Activated naive CD8-positive, alpha-beta T cell treated with anti-CD3 and anti-CD28 coated beads for 36 hours (primary cell): ENCODE data around the gene GNAI2. TPM values are rescaled to one million over a fixed set of nuclear protein-coding genes. Genes with fewer than 3 reads are reported as not detected.

Experiments
- DNase-seq: peaks from one replicate; pipeline ENCODE4 v3.0.0; 2021
- H3K27ac Mint-ChIP-seq: one replicate; pipeline ENCODE4 v1.8.0; 2022; ENCODE audit warnings: mild to moderate bottlenecking, moderate library complexity, mixed read lengths
- H3K27me3 Mint-ChIP-seq: one replicate; pipeline ENCODE4 v1.8.0; 2022; ENCODE audit warnings: mild to moderate bottlenecking, mixed read lengths
- H3K36me3 Mint-ChIP-seq: one replicate; pipeline ENCODE4 v1.8.0; 2021; ENCODE audit warnings: mild to moderate bottlenecking, mixed read lengths
- H3K4me1 Mint-ChIP-seq: one replicate; pipeline ENCODE4 v1.8.0; 2021; ENCODE audit warnings: mixed read lengths
- H3K4me3 Mint-ChIP-seq: one replicate; pipeline ENCODE4 v1.8.0; 2022; ENCODE audit warnings: mild to moderate bottlenecking, moderate library complexity, mixed read lengths
- H3K9me3 Mint-ChIP-seq: one replicate; pipeline ENCODE4 v1.8.0; 2022; ENCODE audit warnings: mixed read lengths
- total RNA-seq, 2 experiments: library from RNA; stranded (reverse); gene quantifications; one replicate each; pipeline ENCODE4 v1.2.3, GENCODE V29; 2021

Gene GNAI2
- total RNA-seq, 2 experiments from 2014 or later: 211 to 217 TPM

DNA sequence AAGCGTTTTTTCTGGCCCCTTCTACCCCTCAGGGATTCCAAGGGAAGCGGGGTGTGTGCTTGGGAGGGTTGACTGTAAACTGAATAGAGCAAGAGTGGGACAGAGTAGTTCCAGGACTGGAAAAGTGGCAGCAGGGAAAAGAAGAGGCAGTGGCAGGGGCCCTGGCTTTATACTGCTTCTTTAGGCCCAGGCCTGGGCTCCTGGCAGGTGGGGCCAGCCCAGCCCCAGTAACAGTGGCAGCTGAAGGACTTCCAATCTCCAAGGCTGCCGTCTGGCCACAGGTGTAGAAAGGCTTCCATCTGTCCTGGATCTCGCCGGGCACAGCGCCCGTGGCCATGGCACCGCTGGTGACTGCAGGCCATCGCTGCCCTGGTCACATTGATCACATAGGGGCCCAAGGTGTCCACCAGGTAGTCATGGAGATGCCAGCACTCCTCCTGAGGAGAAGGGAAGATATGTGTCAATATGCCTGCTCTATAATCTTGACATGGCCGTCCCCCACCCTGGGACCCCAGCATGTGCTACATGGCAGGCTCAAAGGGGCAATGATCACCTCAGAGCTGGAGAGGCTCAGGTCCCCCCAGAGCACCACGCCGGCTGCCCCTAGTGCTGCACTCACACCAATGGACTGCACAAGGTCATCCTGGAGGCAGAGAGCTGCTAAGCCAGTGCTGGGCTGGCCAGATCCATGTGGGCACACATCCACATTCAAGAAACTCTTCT is 57.2 kb downstream of the GNAI2 start:
- H3K27ac Mint-ChIP-seq: peak overlapping the region; percentile 94
- H3K9me3 Mint-ChIP-seq: no peaks in the 10 kb centered on the region
- H3K36me3 Mint-ChIP-seq: peaks cover 11% of the 10 kb centered on the region
- H3K27me3 Mint-ChIP-seq: no peaks in the 10 kb centered on the region
- H3K4me3 Mint-ChIP-seq: peak overlapping the region; percentile 97
- peaks cover 13% of the 10 kb centered on the region for H3K4me1 Mint-ChIP-seq
- DNase-seq: no peak

DNA sequence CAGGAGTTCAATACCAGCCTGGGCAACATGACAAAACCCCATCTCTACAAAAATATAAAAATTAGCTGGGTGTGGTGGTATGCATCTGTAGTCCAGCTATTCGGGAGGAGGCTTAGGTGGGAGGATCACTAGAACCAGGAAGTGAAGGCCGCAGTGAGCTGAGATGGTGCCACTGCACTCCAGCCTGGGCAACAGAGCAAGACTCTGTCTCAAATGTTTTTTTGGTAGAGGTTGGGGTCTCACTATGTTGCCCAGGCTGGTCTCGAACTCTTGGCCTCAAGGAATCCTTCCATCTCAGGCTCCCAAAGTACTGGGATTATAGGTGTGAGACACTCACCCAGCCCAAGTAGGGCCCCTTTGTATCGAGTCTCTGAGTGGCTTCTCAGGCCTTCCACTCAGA is 58.1 kb downstream of the GNAI2 start:
- Mint-ChIP-seq H3K4me3 (no peak overlapping the region), H3K9me3 (no peaks in the 10 kb centered on the region), H3K27me3 (no peaks in the 10 kb centered on the region), H3K4me1 (peaks cover 13% of the 10 kb centered on the region), H3K36me3 (peaks cover 11% of the 10 kb centered on the region), H3K27ac (no peak overlapping the region)
- no peak for DNase-seq

DNA sequence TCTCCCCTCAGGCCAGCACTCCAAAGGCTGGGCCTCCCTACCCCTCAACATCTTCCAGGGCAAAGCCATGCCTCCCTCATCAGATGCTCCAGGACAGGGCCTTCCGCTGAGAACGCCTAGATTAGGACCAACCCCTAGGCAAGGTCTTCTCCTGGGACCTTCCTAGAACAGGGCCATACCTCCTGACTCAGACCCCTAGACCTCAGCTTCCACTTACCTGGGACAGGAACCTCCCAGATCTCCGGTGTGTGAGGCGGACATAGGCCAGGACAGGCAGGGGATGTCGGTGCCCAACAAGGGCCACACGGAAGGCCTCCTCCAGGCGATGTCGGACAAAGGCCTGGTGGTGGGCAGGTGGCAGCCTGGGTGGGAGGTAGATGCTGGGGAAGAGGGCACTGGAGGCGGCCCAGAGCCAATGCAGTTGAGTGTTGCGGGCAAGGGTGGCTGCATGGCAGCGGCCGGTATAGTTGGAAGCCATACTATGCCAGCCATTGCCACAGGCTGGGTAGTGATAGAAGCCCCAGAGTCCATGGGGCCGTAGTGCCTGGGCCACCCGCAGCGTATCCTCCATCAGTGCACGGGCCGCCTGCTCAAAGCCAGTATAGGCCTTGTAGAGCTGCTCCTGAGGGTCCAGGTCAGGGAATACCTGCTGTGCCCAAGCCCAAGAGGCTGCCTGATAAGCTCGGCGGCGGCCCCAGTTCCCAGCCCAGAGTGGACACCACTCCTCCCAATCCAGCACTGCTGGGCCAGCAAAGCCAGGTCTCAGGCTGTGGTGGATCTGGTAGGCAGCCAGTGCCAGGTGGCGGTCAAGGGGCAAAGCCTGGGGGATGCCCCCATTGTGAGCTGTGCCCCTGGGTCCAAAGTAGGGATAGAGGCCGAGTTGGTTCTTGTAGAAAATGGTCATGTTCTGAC is 58.7 kb downstream of the GNAI2 start:
- Mint-ChIP-seq H3K4me1 (peaks cover 14% of the 10 kb centered on the region), H3K27ac (no peak overlapping the region), H3K9me3 (no peaks in the 10 kb centered on the region), H3K27me3 (no peaks in the 10 kb centered on the region), H3K36me3 (peaks cover 11% of the 10 kb centered on the region), H3K4me3 (no peak overlapping the region)
- DNase-seq: no peak

DNA sequence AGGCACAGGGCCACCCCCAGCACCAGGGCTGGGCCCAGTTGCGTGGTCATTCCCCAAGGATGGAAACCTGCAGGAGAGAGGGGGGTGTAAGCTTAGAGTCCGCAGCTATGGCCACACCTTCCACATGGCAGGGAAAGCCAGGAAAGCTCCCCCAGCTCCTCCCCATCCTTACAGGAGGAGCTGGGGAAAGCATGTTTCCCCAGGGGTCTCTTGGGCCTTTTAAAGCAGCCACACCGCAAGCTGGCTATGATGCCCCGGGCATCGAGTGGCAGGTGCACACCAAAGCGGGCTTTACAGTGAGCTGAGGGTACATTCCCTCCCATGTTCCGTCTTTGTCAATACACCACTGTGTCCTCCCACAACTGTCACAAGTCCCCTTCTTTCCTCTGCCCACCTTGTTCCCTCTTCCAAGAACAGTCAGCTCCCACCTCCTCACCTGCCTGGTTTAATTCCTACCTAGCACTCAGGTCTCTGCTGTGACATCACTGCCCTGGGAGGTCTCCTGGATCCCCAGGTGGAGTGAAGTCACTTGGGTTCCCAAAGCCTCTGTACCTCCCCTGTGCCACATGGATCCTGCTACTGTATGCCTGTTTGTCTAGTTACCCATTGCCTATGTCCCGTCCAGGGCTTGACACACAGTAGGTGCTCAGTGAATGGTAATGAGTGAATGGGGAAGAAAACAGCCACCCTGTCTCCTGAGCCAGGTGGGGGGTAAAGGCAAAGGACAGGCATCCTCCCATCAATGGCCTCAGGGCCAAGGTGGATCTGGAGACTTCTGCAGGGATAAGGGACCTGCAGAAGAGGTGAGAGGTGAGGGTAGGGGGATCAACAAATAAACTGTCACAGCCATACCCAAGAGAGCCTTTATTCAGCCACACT is 59.8 kb downstream of the GNAI2 start:
- H3K27me3 Mint-ChIP-seq: no peaks in the 10 kb centered on the region
- H3K4me3 Mint-ChIP-seq: no peak overlapping the region
- H3K36me3 Mint-ChIP-seq: peaks cover 11% of the 10 kb centered on the region
- no peaks in the 10 kb centered on the region for H3K9me3 Mint-ChIP-seq
- peaks cover 22% of the 10 kb centered on the region for H3K4me1 Mint-ChIP-seq
- H3K27ac Mint-ChIP-seq: peak overlapping the region; percentile 26
- no peak for DNase-seq

DNA sequence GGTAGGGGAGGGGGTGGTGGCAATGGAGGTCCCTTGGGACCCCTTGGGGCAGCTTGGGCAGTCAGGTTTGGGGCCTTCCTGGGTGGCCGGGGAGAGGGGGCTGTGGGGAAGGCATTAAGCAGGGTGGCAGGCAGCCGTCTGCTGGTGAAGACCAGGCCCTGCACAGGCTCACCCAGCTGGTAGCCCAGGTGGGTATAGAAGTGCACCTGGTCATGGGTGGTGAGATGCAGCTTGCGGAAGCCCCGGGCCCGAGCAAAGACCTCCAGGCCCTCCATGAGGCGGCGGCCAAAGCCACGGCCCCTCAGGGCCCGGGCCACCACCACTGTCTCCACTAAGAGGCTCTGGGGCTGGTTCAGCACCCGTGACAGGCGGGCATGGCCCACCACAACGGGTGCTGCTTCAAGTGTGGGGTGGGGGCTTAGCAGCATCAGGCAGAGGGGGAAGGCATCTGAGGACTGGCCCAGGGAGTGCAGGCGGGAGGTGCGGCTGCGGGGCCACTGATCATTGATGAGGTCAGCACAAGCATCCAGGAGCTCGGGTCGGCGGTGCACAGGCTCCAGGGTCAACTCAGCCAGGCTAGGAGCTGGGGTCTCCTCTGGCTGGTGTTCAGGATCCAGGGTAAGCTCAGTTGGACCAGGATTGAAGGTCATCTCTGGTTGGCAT is 60.8 kb downstream of the GNAI2 start:
- H3K4me1 Mint-ChIP-seq: peaks cover 23% of the 10 kb centered on the region
- no peak for DNase-seq
- no peaks in the 10 kb centered on the region for H3K27me3 Mint-ChIP-seq
- peaks cover 4% of the 10 kb centered on the region for H3K36me3 Mint-ChIP-seq
- no peak overlapping the region for H3K4me3 Mint-ChIP-seq
- H3K27ac Mint-ChIP-seq: no peak overlapping the region
- no peaks in the 10 kb centered on the region for H3K9me3 Mint-ChIP-seq

DNA sequence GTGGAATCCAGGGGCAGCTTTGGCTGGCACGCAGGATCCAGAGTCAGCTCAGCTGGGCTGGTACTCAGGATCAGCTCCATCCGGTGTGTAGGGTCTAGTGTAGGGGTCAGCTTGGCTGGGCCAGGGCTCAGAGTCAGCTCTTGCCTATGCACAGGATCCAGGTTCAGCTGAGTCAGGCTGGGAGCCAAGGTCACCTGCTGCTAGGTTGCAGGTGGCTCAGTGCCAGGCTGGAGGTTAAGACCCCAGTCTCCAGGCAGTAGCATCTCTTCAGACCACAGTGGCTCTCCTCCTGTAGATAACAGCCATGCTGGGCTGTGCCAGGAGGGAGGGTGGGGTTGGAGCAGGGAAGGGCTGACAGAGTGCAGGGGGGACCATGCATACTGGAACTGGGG is 61.4 kb downstream of the GNAI2 start:
- DNase-seq: no peak
- no peaks in the 10 kb centered on the region for H3K9me3 Mint-ChIP-seq
- H3K4me1 Mint-ChIP-seq: peaks cover 23% of the 10 kb centered on the region
- H3K27ac Mint-ChIP-seq: no peak overlapping the region
- H3K27me3 Mint-ChIP-seq: no peaks in the 10 kb centered on the region
- H3K36me3 Mint-ChIP-seq: peaks cover 4% of the 10 kb centered on the region
- no peak overlapping the region for H3K4me3 Mint-ChIP-seq

DNA sequence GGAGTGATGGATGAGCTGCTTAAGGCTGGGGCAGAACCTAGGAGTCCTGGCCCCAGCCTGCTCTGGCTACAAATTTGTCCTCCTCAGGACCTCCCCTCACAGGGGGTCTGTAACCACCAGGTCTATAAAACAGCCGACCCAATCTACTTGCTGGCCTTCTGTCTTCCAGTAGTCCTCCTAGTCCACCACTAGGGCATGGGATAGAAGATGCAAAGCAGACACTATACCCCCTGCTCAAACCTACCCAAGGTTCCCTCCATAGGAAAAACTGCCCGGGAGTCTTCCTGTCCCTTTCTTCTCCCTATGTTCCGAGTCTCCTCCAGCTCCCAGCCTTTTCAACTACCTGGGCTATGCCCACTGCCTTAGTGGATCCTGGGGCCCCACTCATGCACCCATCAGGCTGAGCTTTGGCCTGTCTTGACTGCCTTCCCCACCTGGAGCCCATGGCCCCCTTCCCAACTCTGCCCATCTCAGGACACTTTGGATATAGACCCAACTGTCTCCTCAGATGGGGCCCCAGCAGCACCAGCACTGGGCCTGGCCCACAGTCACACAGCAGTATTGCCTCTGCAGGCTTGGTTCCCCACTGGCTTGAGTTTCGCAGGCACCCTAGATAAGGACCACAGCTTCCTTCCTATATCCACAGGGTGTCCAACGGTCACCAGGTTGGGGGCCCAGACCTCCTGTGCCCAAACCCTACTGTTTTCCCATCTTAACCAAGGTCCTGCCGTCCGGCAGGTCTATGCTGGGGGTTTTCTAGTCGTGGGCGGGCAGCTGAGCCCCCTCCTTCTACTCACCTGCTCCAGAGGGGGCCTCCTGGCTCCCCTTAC is 62.1 kb downstream of the GNAI2 start:
- Mint-ChIP-seq H3K27me3 (no peaks in the 10 kb centered on the region), H3K4me3 (peak overlapping the region; percentile 92), H3K4me1 (peaks cover 17% of the 10 kb centered on the region), H3K9me3 (no peaks in the 10 kb centered on the region), H3K36me3 (peaks cover 4% of the 10 kb centered on the region), H3K27ac (peak overlapping the region; percentile 98)
- DNase-seq: no peak

DNA sequence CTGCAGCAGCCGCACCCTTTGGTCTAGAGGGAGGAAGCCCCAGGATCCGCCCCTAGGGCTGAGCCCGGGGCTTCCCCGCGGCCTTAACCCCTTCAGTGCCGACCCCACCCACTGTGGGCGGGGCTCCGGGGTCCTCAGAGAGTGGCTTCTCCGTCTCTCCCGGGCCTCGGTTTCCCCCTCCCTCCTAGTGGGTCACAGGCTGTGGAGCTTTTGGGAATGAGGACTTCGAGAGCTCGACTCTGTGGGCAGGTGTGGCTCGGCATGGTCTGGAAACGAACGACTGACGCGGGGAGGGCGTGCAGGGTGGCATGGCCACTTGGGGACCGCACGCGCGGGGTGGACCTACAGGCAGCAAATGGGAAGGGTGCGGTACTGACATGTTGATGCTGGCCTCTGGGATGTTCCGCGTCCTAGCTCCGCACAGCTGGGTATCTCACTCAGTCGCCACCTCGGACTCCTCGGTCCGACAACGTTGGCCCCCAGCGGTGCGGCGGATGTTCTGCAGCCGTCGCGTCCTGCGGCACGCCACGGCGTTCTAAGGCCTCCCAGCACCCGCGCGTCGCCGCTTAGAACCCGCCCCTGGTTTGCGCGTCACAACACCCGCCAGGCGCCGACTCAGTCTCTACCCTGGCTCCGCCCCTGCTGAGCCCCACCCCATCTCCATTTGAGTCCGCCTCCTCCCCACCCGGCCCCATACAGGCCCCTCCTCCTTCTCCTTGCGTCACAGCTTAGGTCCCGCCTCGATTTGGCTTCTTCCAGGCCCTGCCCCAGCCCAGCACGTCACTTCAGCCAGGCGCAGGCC is 63.0 kb downstream of the GNAI2 start, which contains the start of the genes HYAL3 and NAA80:
Gene HYAL3 (minus strand): TSS at position 570 of the 802 bp plus-strand sequence. CDS start 3,803 bp downstream, outside the sequence.
Gene NAA80 (minus strand): TSS at position 570 of the 802 bp plus-strand sequence. CDS start 1,942 bp downstream, outside the sequence.
- Mint-ChIP-seq H3K36me3 (peaks cover 4% of the 10 kb centered on the region), H3K9me3 (no peaks in the 10 kb centered on the region), H3K4me1 (peaks cover 17% of the 10 kb centered on the region), H3K27ac (peak within 1 kb of the TSS; percentile 98), H3K27me3 (no peaks in the 10 kb centered on the region), H3K4me3 (peak within 1 kb of the TSS; percentile 92)
- DNase-seq: peak; percentile 99

DNA sequence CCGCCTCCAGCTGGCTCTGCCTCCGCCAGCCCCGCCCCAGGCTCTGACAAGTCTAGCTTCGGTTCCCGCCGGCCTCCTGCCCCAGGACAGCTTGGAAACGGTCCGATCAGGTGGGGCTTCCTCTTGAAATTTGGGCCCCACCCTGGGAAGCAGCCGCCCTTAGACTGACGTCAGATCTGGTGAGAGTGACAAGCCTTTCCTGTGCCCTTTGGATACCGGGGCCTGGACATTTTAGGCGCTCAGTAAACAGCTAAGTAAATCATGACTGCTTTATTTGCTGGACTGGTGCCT is 63.6 kb downstream of the GNAI2 start:
- Mint-ChIP-seq H3K27me3 (no peaks in the 10 kb centered on the region), H3K27ac (peak overlapping the region; percentile 98), H3K9me3 (no peaks in the 10 kb centered on the region), H3K36me3 (peaks cover 4% of the 10 kb centered on the region), H3K4me3 (peak overlapping the region; percentile 92), H3K4me1 (peaks cover 19% of the 10 kb centered on the region)
- DNase-seq: no peak

DNA sequence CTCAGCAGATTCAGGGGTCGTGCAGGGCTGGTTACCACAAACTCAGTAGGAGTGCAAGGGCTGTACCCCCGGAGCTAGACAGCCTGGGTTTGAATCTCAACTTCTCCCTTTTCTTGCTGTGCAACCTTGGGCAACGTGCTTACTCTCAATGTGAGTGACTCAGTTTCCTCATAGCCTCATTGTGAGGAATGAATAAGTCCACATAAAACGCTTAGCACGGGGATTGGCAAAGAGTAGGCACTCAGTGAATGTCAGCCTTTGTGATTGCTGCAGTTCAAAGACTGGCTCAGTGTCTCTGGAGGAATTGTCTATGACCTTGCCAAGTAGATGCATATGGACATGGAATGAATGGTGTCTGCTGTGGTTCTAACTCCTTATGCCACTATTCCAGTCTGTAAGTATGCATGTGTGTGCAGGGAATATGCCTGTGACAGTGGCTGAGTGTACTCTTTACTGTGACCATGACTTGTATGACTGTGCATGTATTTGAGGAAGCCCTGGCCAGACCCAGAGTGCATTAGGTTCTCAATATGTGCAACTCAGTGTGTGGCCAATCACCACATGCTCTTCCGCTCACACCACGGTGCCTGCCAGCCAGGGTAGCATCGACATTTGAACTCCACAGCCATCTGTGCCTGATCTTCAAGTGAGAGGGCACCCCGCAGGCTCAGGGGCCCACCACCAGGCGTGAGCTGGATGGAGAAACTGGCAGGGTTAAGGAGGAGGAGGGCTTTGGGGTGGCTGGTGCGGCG is 64.1 kb downstream of the GNAI2 start:
- H3K4me1 Mint-ChIP-seq: peaks cover 23% of the 10 kb centered on the region
- no peak for DNase-seq
- H3K4me3 Mint-ChIP-seq: peak overlapping the region; percentile 92
- no peaks in the 10 kb centered on the region for H3K27me3 Mint-ChIP-seq
- no peaks in the 10 kb centered on the region for H3K9me3 Mint-ChIP-seq
- H3K27ac Mint-ChIP-seq: peak overlapping the region; percentile 98
- H3K36me3 Mint-ChIP-seq: peaks cover 4% of the 10 kb centered on the region

DNA sequence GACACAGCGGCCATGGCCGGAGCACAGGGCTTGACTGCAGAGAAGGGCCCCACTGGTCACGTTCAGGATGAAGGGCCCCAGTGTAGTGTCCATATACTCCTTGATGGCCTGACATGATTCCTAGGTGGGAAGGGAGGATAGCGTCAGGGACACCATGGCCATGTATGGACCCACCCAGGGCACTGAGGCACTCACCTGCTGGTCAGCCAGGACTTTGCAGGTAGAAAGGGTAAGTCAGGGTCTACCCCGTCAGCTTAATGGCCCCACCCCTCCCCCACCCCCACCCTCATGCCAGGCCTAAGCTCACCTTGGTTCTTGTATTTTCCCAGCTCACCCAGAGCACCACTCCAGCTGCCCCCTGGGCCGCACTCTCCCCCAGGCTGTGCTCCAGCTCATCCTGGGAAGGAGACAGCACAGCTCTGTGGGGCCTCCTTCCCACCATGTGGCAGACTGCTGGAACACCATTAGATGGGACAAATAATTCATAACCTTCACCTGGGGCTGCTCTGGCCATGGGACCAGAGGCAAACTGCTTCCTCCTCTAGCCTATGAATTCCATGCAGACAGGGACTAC is 64.8 kb downstream of the GNAI2 start:
- H3K27ac Mint-ChIP-seq: peak overlapping the region; percentile 98
- H3K4me1 Mint-ChIP-seq: peaks cover 23% of the 10 kb centered on the region
- H3K4me3 Mint-ChIP-seq: peak overlapping the region; percentile 92
- no peaks in the 10 kb centered on the region for H3K27me3 Mint-ChIP-seq
- peaks cover 4% of the 10 kb centered on the region for H3K36me3 Mint-ChIP-seq
- H3K9me3 Mint-ChIP-seq: no peaks in the 10 kb centered on the region
- no peak for DNase-seq
